Panc1 (cell line): ENCODE measurements around the gene APP. TPM values are rescaled to one million over a fixed set of nuclear protein-coding genes. Genes with fewer than 3 reads are reported as not detected.
A peak's percentile ranks its signal among the peaks of the same experiment; 100 is the strongest.

Experiments
- ATAC-seq: fragments of 200-7000 bp; cut with Tn5 transposase; 2 replicates; pipeline ENCODE4 v1.9.1; 2020; ENCODE audit warnings: mild to moderate bottlenecking, moderate library complexity
- BruUV-seq: library from RNA; stranded (reverse); fragments of 400-500 nt; replicated peaks from 2 replicates; lab custom pipeline; 2021; lab: Mats Ljungman, UMichigan
- CTCF ChIA-PET: fragments of 300-600 bp; sonication (Branson Sonifier 250); formaldehyde crosslinking; loops from one replicate; lab custom pipeline; 2022; ENCODE audit warnings: antibody characterized with exemption; lab: Charles Lee
- POLR2A ChIA-PET: fragments of 300-600 bp; sonication (Branson Sonifier 250); formaldehyde crosslinking; loops from one replicate; lab custom pipeline; 2022; ENCODE audit warnings: antibody characterized with exemption; lab: Charles Lee
- DNase-seq: peaks from one replicate; pipeline ENCODE4 v3.0.0-alpha.2; 2010; ENCODE audit warnings: low read depth, low spot score
- H3K27ac ChIP-seq: 2 replicates; pipeline ENCODE4 v1.5.1; 2011; ENCODE audit warnings: mild to moderate bottlenecking, low read length, inconsistent platforms
- H3K27me3 ChIP-seq: fragments of 200-500 bp; sonication (Bioruptor generic); 2 replicates; pipeline ENCODE4 v1.6.0; 2014; ENCODE audit warnings: low read length, inconsistent platforms; ENCODE audit not compliant: control insufficient read depth, insufficient read depth
- H3K36me3 ChIP-seq: fragments of 200-500 bp; sonication (Bioruptor generic); 2 replicates; pipeline ENCODE4 v1.5.1; 2014; ENCODE audit warnings: inconsistent platforms, mild to moderate bottlenecking, low read length, moderate library complexity; ENCODE audit not compliant: control insufficient read depth, insufficient read depth
- H3K4me1 ChIP-seq: 2 replicates; pipeline ENCODE4 v1.5.1; 2011; ENCODE audit warnings: inconsistent platforms, mild to moderate bottlenecking, low read length, moderate library complexity; ENCODE audit not compliant: control insufficient read depth, insufficient read depth
- H3K4me3 ChIP-seq, 2 experiments: 2 replicates each; pipeline ENCODE4 v1.5.1; 2011 to 2012; ENCODE audit warnings: low read depth in 2 of 2, low read length in 2 of 2, mild to moderate bottlenecking in 2 of 2, inconsistent platforms in 1 of 2, moderate library complexity in 1 of 2
- H3K9me3 ChIP-seq: fragments of 200-500 bp; sonication (Bioruptor generic); 2 replicates; pipeline ENCODE4 v1.5.1; 2014; ENCODE audit warnings: low read depth, mild to moderate bottlenecking, inconsistent platforms, low read length, moderate library complexity; ENCODE audit not compliant: control insufficient read depth, insufficient read depth
- CTCF ChIP-seq: fragments of 450-650 bp; IDR thresholded peaks from 2 replicates; pipeline ENCODE4 v1.5.1; 2017; ENCODE audit warnings: mild to moderate bottlenecking
- POLR2AphosphoS5 ChIP-seq: IDR thresholded peaks from 2 replicates; pipeline ENCODE4 v1.6.1; 2012; ENCODE audit warnings: mild to moderate bottlenecking, low read depth, low read length, moderate library complexity
- SIN3A ChIP-seq: IDR thresholded peaks from 2 replicates; pipeline ENCODE4 v1.6.1; 2012; ENCODE audit warnings: low read depth, mild to moderate bottlenecking, low read length, moderate library complexity, borderline replicate concordance; ENCODE audit not compliant: insufficient read depth
- TCF7L2 ChIP-seq: IDR thresholded peaks from 2 replicates; pipeline ENCODE4 v1.6.1; 2011; ENCODE audit warnings: mild to moderate bottlenecking, low read depth, low read length, inconsistent platforms
- in situ Hi-C: cut with HindIII; loops from 2 replicates; pipeline ENCODE4 v1.10.0; 2016; ENCODE audit warnings: low sequenced_read_pairs, low pct_unique_long_range_greater_than_20kb
- intact Hi-C: fragments of 100-400 bp; cut with micrococcal nuclease; formaldehyde crosslinking; loops from one replicate; pipeline ENCODE4 v1.10.0; 2022; ENCODE audit not compliant: unreplicated experiment
- total RNA-seq: library from RNA; stranded (reverse); gene quantifications from one replicate; pipeline ENCODE4 v1.2.1, GENCODE V29; 2021; ENCODE audit not compliant: unreplicated experiment
- TF ChIP-seq, protein P1 (sequence below), 2 experiments: IDR thresholded peaks; 2 replicates each; pipeline ENCODE4 v1.6.1; 2011 to 2012; ENCODE audit warnings: low read depth in 2 of 2, control low read depth in 1 of 2, low read length in 1 of 2, mild to moderate bottlenecking in 1 of 2, moderate library complexity in 1 of 2; ENCODE audit not compliant: insufficient read depth in 1 of 2

The APP gene
- total RNA-seq, 1 experiment from 2014 or later = 542 TPM

DNA sequence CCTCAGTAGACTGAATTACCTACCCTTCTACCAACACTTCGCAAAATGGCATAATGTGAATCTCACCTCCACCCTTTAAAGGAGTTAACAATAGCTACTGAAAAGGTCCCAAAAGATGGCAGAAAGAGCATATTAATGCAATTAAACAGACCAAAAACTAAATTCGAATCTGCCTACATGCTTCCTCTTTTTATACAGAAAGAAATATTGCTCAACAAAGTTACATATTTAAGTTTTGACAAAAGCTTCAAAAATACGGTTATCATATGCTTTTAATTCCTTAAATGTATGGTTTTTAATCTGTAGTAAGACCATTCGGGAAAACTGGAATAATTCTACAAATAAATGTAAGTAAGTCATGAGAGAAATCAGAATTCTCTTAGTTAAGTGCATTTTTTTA is 2.2 kb downstream of the APP start:
- no peaks in the 10 kb centered on the region for H3K27me3 ChIP-seq
- peaks cover 22% of the 10 kb centered on the region for H3K4me1 ChIP-seq
- in situ Hi-C loops = no loop called here
- H3K4me3 ChIP-seq = peak overlapping the region; percentile 75 to 81
- CTCF ChIA-PET = interaction anchor here (0.8 kb wide), 1 partner anchor 28 kb away, joined by 4 read pairs; no protein-coding TSS in a partner anchor
- DNase-seq (no peak), ATAC-seq (no peak)
- no peak for TF ChIP-seq TCF7L2
- TF ChIP-seq CTCF = no peak
- TF ChIP-seq, protein P1, sequence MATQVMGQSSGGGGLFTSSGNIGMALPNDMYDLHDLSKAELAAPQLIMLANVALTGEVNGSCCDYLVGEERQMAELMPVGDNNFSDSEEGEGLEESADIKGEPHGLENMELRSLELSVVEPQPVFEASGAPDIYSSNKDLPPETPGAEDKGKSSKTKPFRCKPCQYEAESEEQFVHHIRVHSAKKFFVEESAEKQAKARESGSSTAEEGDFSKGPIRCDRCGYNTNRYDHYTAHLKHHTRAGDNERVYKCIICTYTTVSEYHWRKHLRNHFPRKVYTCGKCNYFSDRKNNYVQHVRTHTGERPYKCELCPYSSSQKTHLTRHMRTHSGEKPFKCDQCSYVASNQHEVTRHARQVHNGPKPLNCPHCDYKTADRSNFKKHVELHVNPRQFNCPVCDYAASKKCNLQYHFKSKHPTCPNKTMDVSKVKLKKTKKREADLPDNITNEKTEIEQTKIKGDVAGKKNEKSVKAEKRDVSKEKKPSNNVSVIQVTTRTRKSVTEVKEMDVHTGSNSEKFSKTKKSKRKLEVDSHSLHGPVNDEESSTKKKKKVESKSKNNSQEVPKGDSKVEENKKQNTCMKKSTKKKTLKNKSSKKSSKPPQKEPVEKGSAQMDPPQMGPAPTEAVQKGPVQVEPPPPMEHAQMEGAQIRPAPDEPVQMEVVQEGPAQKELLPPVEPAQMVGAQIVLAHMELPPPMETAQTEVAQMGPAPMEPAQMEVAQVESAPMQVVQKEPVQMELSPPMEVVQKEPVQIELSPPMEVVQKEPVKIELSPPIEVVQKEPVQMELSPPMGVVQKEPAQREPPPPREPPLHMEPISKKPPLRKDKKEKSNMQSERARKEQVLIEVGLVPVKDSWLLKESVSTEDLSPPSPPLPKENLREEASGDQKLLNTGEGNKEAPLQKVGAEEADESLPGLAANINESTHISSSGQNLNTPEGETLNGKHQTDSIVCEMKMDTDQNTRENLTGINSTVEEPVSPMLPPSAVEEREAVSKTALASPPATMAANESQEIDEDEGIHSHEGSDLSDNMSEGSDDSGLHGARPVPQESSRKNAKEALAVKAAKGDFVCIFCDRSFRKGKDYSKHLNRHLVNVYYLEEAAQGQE (IDR thresholded peaks at IDR 0.05; ENCODE audit: insufficient read depth in 1 of 2, low read depth in 2 of 2, low read length in 1 of 2) = no peak
- no peak for TF ChIP-seq SIN3A
- no peak for TF ChIP-seq POLR2AphosphoS5
- POLR2A ChIA-PET = no interaction called here
- intact Hi-C loops = no loop called here
- no peaks in the 10 kb centered on the region for H3K9me3 ChIP-seq
- peaks cover 6% of the 10 kb centered on the region for H3K36me3 ChIP-seq
- no TSS peak for BruUV-seq
- H3K27ac ChIP-seq = peak overlapping the region; percentile 84

GRCh38 chr21:26167593-26167992 is 3.0 kb downstream of the APP start:
- POLR2A ChIA-PET = no interaction called here
- no peaks in the 10 kb centered on the region for H3K27me3 ChIP-seq
- peak overlapping the region; percentile 75 to 81 for H3K4me3 ChIP-seq
- peaks cover 6% of the 10 kb centered on the region for H3K36me3 ChIP-seq
- peak overlapping the region; percentile 84 for H3K27ac ChIP-seq
- TF ChIP-seq POLR2AphosphoS5 = no peak
- TF ChIP-seq CTCF = no peak
- no peak for TF ChIP-seq TCF7L2
- TF ChIP-seq, protein P1 (IDR thresholded peaks at IDR 0.05; ENCODE audit: insufficient read depth in 1 of 2, low read depth in 2 of 2, low read length in 1 of 2) = no peak
- no peak for TF ChIP-seq SIN3A
- H3K9me3 ChIP-seq = no peaks in the 10 kb centered on the region
- in situ Hi-C loops (no loop called here), intact Hi-C loops (no loop called here)
- DNase-seq (no peak), ATAC-seq (no peak)
- CTCF ChIA-PET = interaction anchor here (0.8 kb wide), 1 partner anchor 27 kb away, joined by 4 read pairs; no protein-coding TSS in a partner anchor
- BruUV-seq = no TSS peak
- H3K4me1 ChIP-seq = peaks cover 24% of the 10 kb centered on the region
